Stimulated activated naive B cell treated with anti-CD40 and anti-IgM and Interleukin-4, amounts not matched to agents 10 μg/mL and 1 μg/mL and 100 μg/mL, for 72 hours (primary cell): Measurements from ENCODE around the gene SMAD3.

Experiments used
- ATAC-seq, 2 donors: fragments of 150-1000 bp; cut with Tn5 transposase; replicated peaks; 2 replicates each; pipeline ENCODE4 v1.10.0; 2021; ENCODE audit warnings: moderate library complexity in 1 of 2
- DNase-seq: peaks from one replicate; pipeline ENCODE4 v3.0.0; 2021
- H3K27ac Mint-ChIP-seq: one replicate; pipeline ENCODE4 v1.8.0; 2022; ENCODE audit warnings: mild to moderate bottlenecking, mixed read lengths
- H3K27me3 Mint-ChIP-seq, 2 donors: one replicate each; pipeline ENCODE4 v1.8.0; 2022; ENCODE audit warnings: mixed read lengths in 2 of 2
- H3K36me3 Mint-ChIP-seq, 2 donors: one replicate each; pipeline ENCODE4 v1.8.0; 2022; ENCODE audit warnings: mixed read lengths in 2 of 2, mild to moderate bottlenecking in 1 of 2
- H3K4me1 Mint-ChIP-seq, 2 donors: one replicate each; pipeline ENCODE4 v1.8.0; 2022; ENCODE audit warnings: mixed read lengths in 2 of 2, mild to moderate bottlenecking in 1 of 2
- H3K4me3 Mint-ChIP-seq, 2 donors: one replicate each; pipeline ENCODE4 v1.8.0; 2022; ENCODE audit warnings: mild to moderate bottlenecking in 2 of 2, mixed read lengths in 2 of 2, moderate library complexity in 1 of 2
- H3K9me3 Mint-ChIP-seq, 2 donors: one replicate each; pipeline ENCODE4 v1.8.0; 2022; ENCODE audit warnings: mixed read lengths in 2 of 2, mild to moderate bottlenecking in 1 of 2

Gene SMAD3

DNA sequence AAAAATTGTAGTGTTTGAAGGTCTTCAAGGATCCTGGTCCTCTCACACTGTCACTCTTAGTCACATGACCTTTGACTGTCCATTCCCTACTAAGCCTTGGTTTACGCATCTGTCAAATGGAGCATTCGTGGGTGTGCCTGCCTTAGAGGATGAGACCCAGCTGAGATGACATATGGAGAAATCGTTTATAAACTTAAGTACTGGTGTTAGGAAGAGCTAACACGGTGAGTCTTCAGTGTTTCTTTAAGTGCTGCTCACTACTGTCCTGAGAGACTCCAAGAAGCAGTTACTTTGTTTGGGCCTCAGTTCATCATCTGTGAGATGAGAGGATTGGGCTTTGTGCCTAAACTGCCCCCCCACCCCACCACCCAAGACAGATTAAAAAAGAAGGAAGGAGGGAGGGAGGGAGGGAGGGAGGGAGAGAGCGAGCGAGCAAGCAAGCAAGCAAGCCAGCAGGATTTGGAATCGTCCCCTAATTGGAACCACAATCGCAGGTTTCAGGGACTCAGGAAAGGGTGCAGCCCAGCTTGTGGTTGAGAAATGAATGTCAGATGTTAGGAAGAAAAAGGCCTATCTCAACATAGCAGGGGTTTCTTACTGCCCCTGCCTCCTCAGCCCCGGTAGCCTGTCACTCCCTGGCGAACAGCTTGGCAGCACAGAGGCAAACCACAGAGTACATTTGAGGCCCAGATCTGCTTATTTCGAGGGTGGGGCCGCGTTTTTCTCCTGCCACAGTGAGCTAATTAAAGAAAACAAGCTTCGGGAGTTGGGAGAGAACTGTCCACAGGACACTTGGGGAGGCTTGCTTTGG is 32.7 kb downstream of the SMAD3 start:
- Mint-ChIP-seq H3K36me3 (peaks cover 28 to 36% of the 10 kb centered on the region in 2 donors), H3K4me3 (peak overlapping the region; percentile 67 to 80), H3K9me3 (no peaks in the 10 kb centered on the region), H3K27ac (peak overlapping the region; percentile 95), H3K4me1 (peaks cover 0 to 60% of the 10 kb centered on the region in 2 donors), H3K27me3 (no peaks in the 10 kb centered on the region)
- no peak for DNase-seq
- ATAC-seq, result no peak

GRCh38 chr15:67098768-67099282 is 33.4 kb downstream of the SMAD3 start:
- H3K4me1 Mint-ChIP-seq, result peaks cover 0 to 53% of the 10 kb centered on the region in 2 donors
- peak overlapping the region; percentile 95 for H3K27ac Mint-ChIP-seq
- H3K27me3 Mint-ChIP-seq, result no peaks in the 10 kb centered on the region
- DNase-seq (no peak), ATAC-seq (no peak)
- H3K36me3 Mint-ChIP-seq, result peaks cover 28 to 32% of the 10 kb centered on the region in 2 donors
- H3K9me3 Mint-ChIP-seq, result no peaks in the 10 kb centered on the region
- H3K4me3 Mint-ChIP-seq, result peak overlapping the region; percentile 62 to 80

DNA sequence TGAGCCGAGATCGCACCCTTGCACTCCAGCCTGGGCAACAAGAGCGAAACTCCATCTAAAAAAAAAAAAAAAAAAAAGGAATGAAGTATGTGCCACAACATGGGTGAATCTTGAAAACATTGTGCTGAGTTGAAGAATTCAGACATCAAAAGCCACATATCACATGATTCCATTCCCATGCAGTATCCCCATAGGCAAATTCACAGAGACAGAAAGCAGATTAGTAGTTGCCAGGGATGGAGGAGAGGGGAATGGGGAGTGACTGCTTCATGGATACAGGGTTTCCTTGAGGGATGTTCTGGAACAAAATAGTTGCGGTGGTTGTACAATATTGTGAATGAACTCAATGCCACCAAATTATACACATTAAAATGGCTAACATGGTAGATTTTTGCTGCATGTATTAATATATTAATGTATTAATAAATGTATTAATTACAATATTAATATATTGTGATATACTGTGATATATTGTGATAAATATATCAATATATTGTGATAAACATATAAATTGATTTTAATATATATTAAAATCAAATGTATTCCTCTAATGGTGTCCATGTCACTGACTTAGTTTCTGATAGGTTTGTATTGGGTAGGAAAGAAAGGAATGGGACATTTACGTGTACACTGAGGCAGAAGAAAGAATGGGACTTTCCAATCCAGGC is 34.9 kb downstream of the SMAD3 start:
- peaks cover 0 to 48% of the 10 kb centered on the region in 2 donors for H3K4me1 Mint-ChIP-seq
- ATAC-seq (no peak), DNase-seq (no peak)
- peak overlapping the region; percentile 47 to 62 for H3K4me3 Mint-ChIP-seq
- H3K9me3 Mint-ChIP-seq, result no peaks in the 10 kb centered on the region
- H3K36me3 Mint-ChIP-seq, result peaks cover 21 to 26% of the 10 kb centered on the region in 2 donors
- H3K27me3 Mint-ChIP-seq, result no peaks in the 10 kb centered on the region
- peak overlapping the region; percentile 79 for H3K27ac Mint-ChIP-seq

GRCh38 chr15:67100801-67101581 is 35.6 kb downstream of the SMAD3 start:
- DNase-seq (peak; percentile 78), ATAC-seq (peak; percentile 78 to 82)
- H3K27me3 Mint-ChIP-seq, result no peaks in the 10 kb centered on the region
- H3K4me3 Mint-ChIP-seq, result no peak overlapping the region
- peaks cover 21 to 26% of the 10 kb centered on the region in 2 donors for H3K36me3 Mint-ChIP-seq
- no peaks in the 10 kb centered on the region for H3K9me3 Mint-ChIP-seq
- peaks cover 0 to 47% of the 10 kb centered on the region in 2 donors for H3K4me1 Mint-ChIP-seq
- no peak overlapping the region for H3K27ac Mint-ChIP-seq

GRCh38 chr15:67101911-67102598 is 36.7 kb downstream of the SMAD3 start:
- DNase-seq (peak; percentile 42), ATAC-seq (peak; percentile 48 to 57)
- Mint-ChIP-seq H3K9me3 (no peaks in the 10 kb centered on the region), H3K36me3 (peaks cover 20 to 26% of the 10 kb centered on the region in 2 donors), H3K27ac (no peak overlapping the region), H3K4me3 (no peak overlapping the region), H3K4me1 (peaks cover 0 to 51% of the 10 kb centered on the region in 2 donors), H3K27me3 (no peaks in the 10 kb centered on the region)

DNA sequence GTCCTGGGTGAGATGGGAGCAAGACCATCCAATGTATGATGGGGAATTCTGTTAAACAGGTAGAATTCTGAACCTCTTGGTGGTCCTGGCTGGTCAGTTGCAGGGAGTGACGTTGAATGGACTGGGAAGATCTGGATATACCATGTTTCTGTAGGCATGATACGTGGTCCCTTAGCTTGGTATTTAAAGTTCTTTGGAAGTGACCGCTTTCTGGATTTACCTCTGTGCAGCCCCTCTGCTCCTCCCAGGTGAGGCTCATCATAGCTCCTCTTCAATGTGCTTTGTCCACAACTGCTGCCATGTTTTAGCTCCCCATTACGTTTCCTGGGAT is 37.2 kb downstream of the SMAD3 start:
- no peak for DNase-seq
- H3K36me3 Mint-ChIP-seq, result peaks cover 15 to 22% of the 10 kb centered on the region in 2 donors
- H3K4me1 Mint-ChIP-seq, result peaks cover 0 to 51% of the 10 kb centered on the region in 2 donors
- no peak overlapping the region for H3K27ac Mint-ChIP-seq
- no peaks in the 10 kb centered on the region for H3K27me3 Mint-ChIP-seq
- ATAC-seq, result no peak
- no peaks in the 10 kb centered on the region for H3K9me3 Mint-ChIP-seq
- H3K4me3 Mint-ChIP-seq, result no peak overlapping the region

- no peaks in the 10 kb centered on the region for H3K27me3 Mint-ChIP-seq
- no peak overlapping the region for H3K27ac Mint-ChIP-seq
- H3K9me3 Mint-ChIP-seq, result no peaks in the 10 kb centered on the region
- H3K4me3 Mint-ChIP-seq, result no peak overlapping the region
- H3K36me3 Mint-ChIP-seq, result peaks cover 12 to 22% of the 10 kb centered on the region in 2 donors
- peaks cover 0 to 50% of the 10 kb centered on the region in 2 donors for H3K4me1 Mint-ChIP-seq
- ATAC-seq (no peak), DNase-seq (no peak)
Measured at GRCh38 chr15:67103021-67103420, 37.6 kb downstream of the SMAD3 start.

DNA sequence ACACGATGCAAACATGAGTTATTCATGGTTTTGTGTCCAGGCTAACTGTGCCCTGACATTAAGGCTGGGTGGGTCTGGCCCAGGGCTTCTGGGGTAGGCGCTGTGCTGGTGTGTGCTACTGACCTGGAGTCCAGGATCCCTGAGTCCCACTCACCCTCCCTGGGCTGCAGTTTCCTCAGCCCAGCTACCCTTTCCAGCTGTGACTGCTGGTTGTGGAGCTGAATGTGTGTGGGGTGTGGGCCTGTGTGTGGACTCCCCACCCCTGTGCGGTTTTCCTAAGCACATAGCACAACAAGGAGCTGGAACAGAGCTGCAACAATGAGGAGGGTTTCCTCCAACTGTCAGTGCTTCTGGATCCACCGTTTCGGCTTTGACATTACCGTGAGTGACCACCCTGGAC is 38.0 kb downstream of the SMAD3 start:
- no peak for DNase-seq
- H3K9me3 Mint-ChIP-seq, result no peaks in the 10 kb centered on the region
- no peak for ATAC-seq
- no peak overlapping the region for H3K27ac Mint-ChIP-seq
- no peaks in the 10 kb centered on the region for H3K27me3 Mint-ChIP-seq
- peaks cover 0 to 50% of the 10 kb centered on the region in 2 donors for H3K4me1 Mint-ChIP-seq
- H3K4me3 Mint-ChIP-seq, result no peak overlapping the region
- H3K36me3 Mint-ChIP-seq, result peaks cover 12 to 23% of the 10 kb centered on the region in 2 donors

- no peaks in the 10 kb centered on the region for H3K27me3 Mint-ChIP-seq
- DNase-seq (no peak), ATAC-seq (no peak)
- H3K4me3 Mint-ChIP-seq, result no peak overlapping the region
- no peak overlapping the region for H3K27ac Mint-ChIP-seq
- H3K36me3 Mint-ChIP-seq, result peaks cover 10 to 23% of the 10 kb centered on the region in 2 donors
- no peaks in the 10 kb centered on the region for H3K9me3 Mint-ChIP-seq
- H3K4me1 Mint-ChIP-seq, result peaks cover 0 to 49% of the 10 kb centered on the region in 2 donors
Measured at GRCh38 chr15:67103869-67104268, 38.5 kb downstream of the SMAD3 start.

- Mint-ChIP-seq H3K27me3 (no peaks in the 10 kb centered on the region), H3K4me3 (peak overlapping the region in 1 of 2 donors; percentile 39), H3K36me3 (peaks cover 13 to 24% of the 10 kb centered on the region in 2 donors), H3K4me1 (peaks cover 0 to 48% of the 10 kb centered on the region in 2 donors), H3K27ac (no peak overlapping the region), H3K9me3 (no peaks in the 10 kb centered on the region)
- DNase-seq (no peak), ATAC-seq (no peak)
Measured at GRCh38 chr15:67104510-67104909, 39.1 kb downstream of the SMAD3 start.

GRCh38 chr15:67105065-67105951 is 39.9 kb downstream of the SMAD3 start:
- ATAC-seq (no peak), DNase-seq (no peak)
- Mint-ChIP-seq H3K4me3 (peak overlapping the region; percentile 11 to 39), H3K36me3 (peaks cover 13 to 24% of the 10 kb centered on the region in 2 donors), H3K4me1 (peaks cover 0 to 51% of the 10 kb centered on the region in 2 donors), H3K27me3 (no peaks in the 10 kb centered on the region), H3K9me3 (no peaks in the 10 kb centered on the region), H3K27ac (peak overlapping the region; percentile 39)

DNA sequence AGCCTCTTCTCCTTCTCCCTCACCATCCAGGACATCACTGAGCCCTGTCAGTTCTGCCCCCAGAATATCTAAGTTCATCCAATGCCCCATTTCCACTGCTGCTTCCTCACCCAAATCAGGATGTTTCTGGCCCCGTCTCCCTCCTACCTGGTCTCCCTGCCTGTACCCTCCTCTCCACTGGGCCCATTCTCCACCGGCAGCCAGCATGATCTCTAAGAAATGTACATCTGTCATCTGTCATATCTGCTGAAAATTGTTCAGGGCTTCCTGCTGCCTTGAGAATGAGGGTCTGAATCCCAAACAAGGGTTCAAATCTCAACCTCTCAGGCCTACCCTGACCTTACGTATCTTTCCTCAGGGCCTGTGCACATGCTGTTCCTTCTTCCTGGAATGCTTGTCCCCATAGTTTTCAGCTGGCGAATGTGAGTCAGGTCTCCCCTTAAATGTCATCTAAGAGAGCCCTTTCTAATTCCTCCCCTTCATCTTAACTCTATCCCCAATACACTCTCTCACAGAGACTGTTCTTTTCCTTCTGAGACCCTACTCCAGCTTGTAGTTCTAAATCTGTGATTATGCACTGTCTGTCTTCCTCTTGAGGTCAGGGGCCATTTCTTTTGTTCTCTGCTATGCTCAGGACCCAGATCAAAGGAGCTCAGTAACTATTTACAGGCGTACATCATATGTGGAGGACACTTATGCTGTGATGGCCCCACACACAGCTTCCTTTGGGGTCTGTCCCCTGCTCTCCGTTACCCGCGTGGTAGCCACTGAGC is 40.8 kb downstream of the SMAD3 start:
- peaks cover 16 to 28% of the 10 kb centered on the region in 2 donors for H3K36me3 Mint-ChIP-seq
- H3K27me3 Mint-ChIP-seq, result no peaks in the 10 kb centered on the region
- peak overlapping the region; percentile 7 to 11 for H3K4me3 Mint-ChIP-seq
- H3K27ac Mint-ChIP-seq, result peak overlapping the region; percentile 39
- DNase-seq (no peak), ATAC-seq (no peak)
- H3K9me3 Mint-ChIP-seq, result peaks cover 0 to 2% of the 10 kb centered on the region in 2 donors
- H3K4me1 Mint-ChIP-seq, result peaks cover 0 to 58% of the 10 kb centered on the region in 2 donors
